HG03558 (cell line): ENCODE data around the gene HPCA.

Experiments used
- ATAC-seq: cut with Tn5 transposase; IDR thresholded peaks from one replicate; pipeline ENCODE4 v1.9.1; 2021; ENCODE audit warnings: moderate number of reproducible peaks; ENCODE audit not compliant: unreplicated experiment; ENCODE audit errors: extremely low read depth

Gene HPCA

DNA sequence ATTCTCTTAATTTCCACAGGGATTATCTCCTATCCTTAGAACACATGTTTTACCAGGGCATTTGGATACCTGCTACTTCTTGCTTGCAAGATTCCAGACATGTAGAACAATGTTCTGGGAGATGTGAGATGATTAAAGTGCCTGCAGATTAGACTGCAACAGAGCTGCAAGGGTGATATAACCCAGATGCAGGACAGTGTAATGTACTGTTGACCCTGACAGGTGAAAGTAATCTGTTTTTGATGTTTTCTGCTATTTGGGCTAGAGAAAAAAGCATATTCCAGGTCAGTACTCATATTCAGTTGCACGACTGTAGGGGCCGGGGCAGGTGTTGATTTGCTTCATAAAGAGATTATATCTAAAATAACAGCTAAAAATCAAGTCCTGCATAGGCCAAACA lies 42.0 kb downstream of the HPCA start:
- no peak for ATAC-seq

DNA sequence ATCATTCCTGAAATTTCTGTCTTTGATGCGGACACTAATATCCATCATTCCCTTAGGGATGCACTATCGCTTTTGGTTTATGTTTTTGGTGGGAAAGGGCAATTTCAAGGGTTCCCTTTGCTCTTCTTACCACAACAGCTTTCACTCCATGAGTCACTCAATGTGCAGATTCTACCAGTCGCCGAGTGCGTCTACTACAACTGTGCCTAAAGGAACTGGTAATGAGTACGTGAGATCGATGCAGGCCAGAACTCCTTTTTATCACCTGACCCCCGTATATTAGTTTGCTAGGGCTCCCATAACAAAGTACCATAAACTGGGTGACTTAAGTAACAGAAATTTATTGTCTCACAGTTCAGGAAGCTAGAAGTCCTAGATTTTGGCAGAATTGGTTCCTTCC lies 42.4 kb downstream of the HPCA start:
- no peak for ATAC-seq

DNA sequence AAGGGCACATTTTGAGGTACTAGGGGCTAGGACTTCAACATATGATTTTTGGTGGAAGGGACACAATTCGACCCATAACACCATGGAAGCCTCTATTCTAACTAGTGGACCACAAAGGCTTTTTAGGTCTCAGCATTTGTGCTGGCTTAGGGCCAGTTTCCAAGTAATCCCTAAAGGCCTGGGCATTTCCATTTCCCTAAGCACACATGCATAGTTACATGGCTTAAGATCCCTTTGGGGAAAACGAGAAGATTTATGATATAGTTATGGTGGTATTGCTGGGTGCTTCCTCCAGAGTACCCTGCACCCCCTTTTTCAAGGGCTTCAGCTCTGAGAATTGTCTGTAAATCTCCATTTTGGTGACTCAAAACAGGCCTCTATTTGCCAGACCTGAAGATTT lies 43.1 kb downstream of the HPCA start:
- ATAC-seq = no peak

DNA sequence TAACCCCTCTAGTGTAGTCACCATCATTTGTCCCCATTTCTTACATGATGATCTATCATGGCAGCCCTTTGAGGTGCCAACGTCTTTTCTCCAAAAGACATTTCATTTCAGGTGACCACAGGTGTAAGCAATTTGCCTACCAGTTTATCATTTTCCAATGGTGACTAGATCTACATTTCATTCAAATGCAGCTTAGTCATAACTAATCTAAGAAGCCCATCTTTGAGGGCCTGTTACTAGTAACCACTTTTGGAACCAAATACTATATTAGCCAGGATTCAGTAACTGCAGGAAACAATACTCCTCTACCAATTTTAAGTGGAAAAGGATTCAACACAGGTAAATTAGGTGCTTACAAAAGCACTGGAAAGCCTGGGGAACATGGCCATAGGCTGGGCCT lies 45.5 kb downstream of the HPCA start:
- ATAC-seq = no peak

DNA sequence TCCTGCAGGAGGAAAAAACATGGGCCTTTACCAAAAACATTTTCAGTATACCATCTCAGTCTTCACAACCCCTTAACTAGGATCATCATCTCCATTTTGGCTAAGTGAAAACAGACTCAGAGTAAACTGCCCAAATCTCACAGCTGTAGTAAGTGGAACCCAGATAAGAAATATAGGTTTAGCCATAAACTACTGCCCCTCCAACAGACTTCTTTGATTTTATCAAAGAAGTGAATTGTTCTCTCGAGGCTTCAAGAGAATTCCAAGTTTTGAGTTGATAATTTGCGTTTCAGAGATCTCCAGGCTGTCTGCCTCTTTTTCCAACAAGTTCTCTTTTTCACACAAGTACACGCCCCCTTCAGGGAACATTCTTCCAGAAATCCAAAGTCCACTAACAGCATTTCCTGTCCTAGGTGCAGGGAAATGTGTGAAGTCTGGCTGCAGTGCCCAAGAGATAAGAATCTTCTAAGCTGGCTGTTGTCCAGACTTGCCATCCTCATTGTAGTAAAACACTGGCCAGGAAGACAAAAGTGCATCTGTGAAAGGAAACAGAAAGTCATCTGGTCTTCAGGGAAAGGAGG lies 47.5 kb downstream of the HPCA start:
- ATAC-seq = no peak

DNA sequence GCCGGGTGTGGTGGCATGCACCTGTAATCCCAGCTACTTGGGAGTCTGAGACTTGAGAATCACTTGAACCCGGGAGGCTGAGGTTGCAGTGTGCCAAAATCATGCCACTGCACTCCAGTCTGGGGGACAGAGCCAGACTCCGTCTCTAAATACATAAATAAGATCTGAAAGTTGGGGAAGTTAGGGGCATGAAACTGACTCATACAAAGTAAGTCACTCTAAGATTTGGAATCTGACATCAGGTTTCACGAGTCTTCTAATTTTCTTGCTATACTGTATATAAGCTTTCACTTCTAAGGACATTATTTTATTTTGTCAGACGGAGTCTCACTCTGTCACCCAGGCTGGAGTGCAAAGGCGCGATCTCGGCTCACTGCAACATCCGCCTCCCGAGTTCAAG lies 48.2 kb downstream of the HPCA start:
- no peak for ATAC-seq

DNA sequence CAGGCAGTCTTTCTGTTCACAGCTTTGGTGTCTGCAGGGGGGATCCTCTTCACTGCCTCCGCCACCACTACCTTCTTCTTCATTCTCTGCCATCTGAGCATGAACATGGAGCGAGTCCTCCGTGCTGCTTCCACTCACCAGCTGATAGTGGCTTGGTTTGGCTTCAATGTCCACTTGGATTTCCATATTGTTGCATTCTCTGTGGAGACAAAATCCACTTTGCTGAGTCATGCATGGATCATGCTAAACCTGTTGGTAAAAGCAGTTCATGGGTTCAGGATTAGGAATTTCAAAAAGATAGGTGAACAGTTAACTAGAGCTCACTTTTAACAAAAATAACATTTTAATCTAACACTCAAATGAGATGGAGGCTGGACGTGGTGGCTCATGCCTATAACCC lies 50.8 kb downstream of the HPCA start:
- ATAC-seq = no peak

DNA sequence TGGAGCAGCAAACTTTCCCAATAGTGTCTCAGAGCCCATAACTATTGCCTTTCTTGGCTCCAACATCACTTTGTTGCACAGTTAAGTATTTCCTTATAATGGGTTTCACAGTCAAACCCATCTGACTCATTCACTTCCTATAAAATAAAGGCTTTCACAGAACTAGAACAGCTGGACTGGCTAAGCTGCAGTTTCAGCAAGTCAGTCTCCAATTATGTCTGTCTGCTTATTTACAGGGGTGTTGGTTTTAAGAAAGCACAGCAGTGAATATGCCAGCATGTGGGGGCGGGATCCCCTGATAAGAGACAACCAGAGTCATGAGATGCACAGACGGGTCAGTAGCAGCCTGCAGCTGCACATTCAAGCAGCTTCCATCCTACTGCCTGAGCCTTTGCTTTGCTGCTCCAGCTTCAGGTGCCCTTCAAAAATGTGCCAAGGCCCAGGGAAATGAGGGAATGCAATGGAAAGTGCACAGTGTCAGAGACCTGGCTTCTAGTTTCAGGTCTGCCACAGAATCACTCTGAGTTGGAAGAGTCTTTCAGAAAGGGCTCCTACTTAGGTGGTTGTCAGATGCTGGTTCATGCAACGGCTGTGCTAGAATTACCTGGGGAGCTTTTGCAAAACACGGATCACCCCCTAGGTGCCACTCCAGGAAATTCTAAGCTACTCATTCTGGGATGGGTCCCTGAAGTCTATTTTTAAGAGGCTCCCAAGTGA lies 53.5 kb downstream of the HPCA start:
- no peak for ATAC-seq

DNA sequence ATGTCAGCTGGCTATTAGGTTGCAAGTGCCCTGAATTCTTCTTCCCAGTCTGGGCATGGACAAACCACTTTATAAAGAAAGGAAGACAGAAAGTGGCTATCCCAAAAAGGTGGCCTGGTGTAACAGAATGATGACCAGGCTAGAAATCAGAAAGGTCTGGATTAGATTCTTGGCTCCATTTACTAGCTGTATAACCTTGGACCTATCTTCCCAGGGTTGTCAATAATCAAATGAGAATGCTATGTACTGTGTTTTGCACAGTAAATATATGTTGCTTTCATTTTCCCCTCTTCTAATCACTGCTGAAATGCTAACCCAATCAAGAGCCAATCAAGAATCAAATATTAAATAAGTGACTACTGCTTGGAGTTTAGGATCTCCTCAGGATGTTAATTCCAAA lies 57.9 kb downstream of the HPCA start:
- ATAC-seq = no peak
